Progenitor cell of endocrine pancreas (in vitro differentiated cells): ENCODE data around the gene TMEM92. TPM values are rescaled to one million over a fixed set of nuclear protein-coding genes. Genes with fewer than 3 reads are reported as not detected.
A peak's percentile ranks its signal among the peaks of the same experiment; 100 is the strongest.

Experiments used
- DNase-seq: peaks from one replicate; pipeline ENCODE4 v3.0.0; 2021; ENCODE audit warnings: low spot score; ENCODE audit not compliant: unreplicated experiment
- H3K27ac Mint-ChIP-seq: 2 replicates; pipeline ENCODE4 v1.8.0; 2021; ENCODE audit warnings: mild to moderate bottlenecking, moderate library complexity, mixed read lengths
- H3K27me3 Mint-ChIP-seq: 2 replicates; pipeline ENCODE4 v1.8.0; 2021; ENCODE audit warnings: mixed read lengths
- H3K36me3 Mint-ChIP-seq: 2 replicates; pipeline ENCODE4 v1.8.0; 2022; ENCODE audit warnings: mixed read lengths; ENCODE audit not compliant: insufficient read depth
- H3K4me1 Mint-ChIP-seq: 2 replicates; pipeline ENCODE4 v1.8.0; 2021; ENCODE audit warnings: low read depth, mixed read lengths
- H3K4me3 Mint-ChIP-seq: 2 replicates; pipeline ENCODE4 v1.8.0; 2021; ENCODE audit warnings: low read depth, mild to moderate bottlenecking, moderate library complexity, mixed read lengths
- H3K9me3 Mint-ChIP-seq: 2 replicates; pipeline ENCODE4 v1.8.0; 2021; ENCODE audit warnings: low read depth, mixed read lengths
- CTCF ChIP-seq: fragments of 200-600 bp; sonication (generic); IDR thresholded peaks from one replicate; pipeline ENCODE4 v1.5.0; 2021; ENCODE audit warnings: antibody characterized with exemption, mild to moderate bottlenecking; ENCODE audit not compliant: unreplicated experiment
- total RNA-seq: library from RNA; stranded (reverse); gene quantifications from 2 replicates; pipeline ENCODE4 v1.2.1, GENCODE V29; 2021

Gene TMEM92
- total RNA-seq, 1 donor from 2014 or later = 7.4 TPM

DNA sequence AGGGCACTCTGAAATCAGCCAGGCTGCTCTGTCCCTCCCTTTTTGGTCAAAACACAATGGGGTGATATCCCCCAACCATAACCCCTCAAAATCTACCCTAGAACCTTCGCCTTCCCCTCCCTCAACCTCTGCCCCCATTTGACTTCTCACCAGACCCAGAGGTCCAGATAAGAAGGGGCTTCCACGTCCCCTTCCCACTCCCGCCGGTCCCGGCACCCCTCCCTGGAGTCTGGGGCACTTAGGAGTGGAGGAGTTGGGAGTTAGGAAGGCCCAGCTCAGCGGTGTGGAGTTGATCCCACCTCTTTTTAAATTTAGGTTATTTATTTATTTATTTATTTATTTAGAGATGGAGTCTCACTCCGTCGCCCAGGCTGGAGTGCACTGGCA lies 619 bp upstream of the TMEM92 start:
- no peak overlapping the region for H3K4me3 Mint-ChIP-seq

DNA sequence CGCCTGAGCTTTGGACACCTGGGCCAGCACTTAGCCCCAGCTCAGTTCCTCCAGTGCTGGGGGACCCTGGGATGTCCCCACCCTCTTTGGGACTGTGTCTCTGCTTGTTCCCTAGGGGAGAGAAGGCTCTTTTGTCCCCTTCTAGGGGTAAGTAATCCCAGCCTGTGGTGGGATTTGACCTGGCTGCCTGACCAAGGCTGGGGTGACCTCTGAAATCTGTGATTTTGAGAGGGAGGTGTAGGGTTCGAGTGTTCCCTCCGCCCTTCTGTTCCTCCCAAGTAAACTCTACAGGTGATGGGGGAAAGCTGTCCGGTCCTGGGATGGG lies 593 bp downstream of the TMEM92 start:
- H3K4me3 Mint-ChIP-seq = peak overlapping the region; percentile 70
- H3K27ac Mint-ChIP-seq = no peak overlapping the region

More for the DNA sequence above, 619 bp upstream of the TMEM92 start:
- Mint-ChIP-seq H3K36me3 (no peaks in the 10 kb centered on the region), H3K27ac (no peak overlapping the region), H3K27me3 (peaks cover 22% of the 10 kb centered on the region), H3K9me3 (no peaks in the 10 kb centered on the region), H3K4me1 (peaks cover 23% of the 10 kb centered on the region)
- no peak for TF ChIP-seq CTCF
- DNase-seq = no peak

DNA sequence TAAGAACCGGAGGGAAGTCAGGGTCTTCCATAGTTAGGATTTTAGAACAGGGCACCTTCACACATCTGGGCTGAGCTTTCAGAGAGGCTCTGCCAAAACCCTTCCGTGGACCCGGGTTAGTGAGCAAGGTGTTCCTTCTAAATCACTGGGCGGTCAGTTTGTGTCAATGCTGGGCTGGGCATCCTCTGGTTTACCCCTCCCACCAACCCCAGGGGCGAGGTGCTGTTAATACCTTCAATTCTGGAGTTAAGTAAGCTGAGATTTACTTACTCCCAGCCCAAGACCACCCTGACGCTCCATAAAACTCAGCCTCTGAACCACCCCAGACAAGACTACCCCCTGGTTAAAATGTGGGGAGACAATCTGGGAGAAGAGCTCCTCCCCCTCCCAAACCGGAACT lies 1.0 kb downstream of the TMEM92 start:
- Mint-ChIP-seq H3K4me1 (peaks cover 20% of the 10 kb centered on the region), H3K9me3 (no peaks in the 10 kb centered on the region), H3K27ac (no peak overlapping the region), H3K27me3 (peaks cover 22% of the 10 kb centered on the region), H3K4me3 (peak overlapping the region; percentile 70), H3K36me3 (no peaks in the 10 kb centered on the region)
- no peak for TF ChIP-seq CTCF
- no peak for DNase-seq

More for the DNA sequence above, 593 bp downstream of the TMEM92 start:
- Mint-ChIP-seq H3K36me3 (no peaks in the 10 kb centered on the region), H3K4me1 (peaks cover 20% of the 10 kb centered on the region), H3K27me3 (peaks cover 22% of the 10 kb centered on the region), H3K9me3 (no peaks in the 10 kb centered on the region)
- TF ChIP-seq CTCF = no peak
- DNase-seq = no peak

DNA sequence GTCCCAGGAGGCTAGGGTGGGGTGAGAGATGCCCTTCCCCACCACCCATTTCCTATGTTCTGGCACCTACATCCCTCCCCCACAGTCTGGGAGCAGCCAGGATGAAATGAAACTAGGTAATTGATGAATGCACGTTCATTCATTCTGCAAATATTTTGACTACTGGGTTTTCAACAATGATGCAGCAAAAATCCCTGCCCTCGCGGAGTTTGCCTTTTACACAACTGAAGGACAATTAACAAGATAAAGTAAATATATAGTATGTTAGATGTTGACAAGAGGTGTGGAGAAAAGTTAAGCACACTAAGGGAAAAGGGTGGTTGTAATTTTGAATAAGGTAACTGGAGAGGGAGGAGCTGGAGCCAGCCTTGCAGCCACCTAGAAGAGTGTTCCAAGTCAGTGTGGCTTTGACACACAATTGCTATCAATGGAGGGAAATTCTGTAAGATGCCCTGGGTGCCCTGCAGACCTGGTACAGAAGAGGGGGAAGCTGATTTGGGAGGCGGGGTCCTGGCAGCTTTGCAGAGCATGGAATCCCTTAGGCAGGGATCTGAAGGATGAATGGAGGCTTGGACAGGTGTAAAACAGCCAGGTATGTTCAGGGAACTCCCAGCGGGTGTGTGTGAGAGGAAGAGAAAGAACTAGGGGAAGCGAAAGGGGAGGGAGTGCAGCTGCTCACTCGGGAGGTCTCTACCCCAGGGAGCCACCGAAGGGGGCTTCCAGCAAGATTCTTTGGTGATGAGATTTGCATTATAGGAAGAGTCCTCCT lies 2.5 kb downstream of the TMEM92 start:
- H3K36me3 Mint-ChIP-seq = no peaks in the 10 kb centered on the region
- TF ChIP-seq CTCF = no peak
- H3K4me1 Mint-ChIP-seq = peaks cover 20% of the 10 kb centered on the region
- H3K27me3 Mint-ChIP-seq = peaks cover 22% of the 10 kb centered on the region
- no peak overlapping the region for H3K27ac Mint-ChIP-seq
- no peak overlapping the region for H3K4me3 Mint-ChIP-seq
- DNase-seq = no peak
- no peaks in the 10 kb centered on the region for H3K9me3 Mint-ChIP-seq

DNA sequence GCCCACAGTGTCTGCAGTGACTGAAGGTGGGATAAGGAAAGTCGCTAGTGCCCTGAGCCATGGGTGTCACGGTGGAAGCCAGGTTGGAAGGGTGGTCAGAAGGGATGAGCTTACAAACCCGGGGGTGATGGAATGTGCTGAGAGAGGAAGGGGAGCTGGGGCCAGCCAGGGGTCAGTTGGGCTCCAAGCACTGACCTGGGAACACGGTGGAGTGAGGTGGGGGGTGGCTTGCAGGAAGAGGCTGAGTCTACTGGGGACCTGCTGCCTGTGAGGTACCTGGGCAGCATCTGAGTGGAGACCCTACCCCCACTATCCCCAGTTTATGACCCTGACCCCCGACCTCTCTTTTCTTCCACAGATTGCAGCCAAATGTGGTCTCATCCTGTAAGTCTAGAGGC lies 3.1 kb downstream of the TMEM92 start:
- Mint-ChIP-seq H3K4me3 (no peak overlapping the region), H3K27ac (no peak overlapping the region), H3K27me3 (peaks cover 22% of the 10 kb centered on the region), H3K9me3 (no peaks in the 10 kb centered on the region), H3K36me3 (no peaks in the 10 kb centered on the region), H3K4me1 (peaks cover 20% of the 10 kb centered on the region)
- no peak for TF ChIP-seq CTCF
- no peak for DNase-seq
